SK-N-SH (cell line): ENCODE data around the gene WWOX.

Experiments used
- EP300 ChIP-seq, 2 experiments: IDR thresholded peaks; 2 replicates each; pipeline versions ENCODE4 v1.4.0 to v1.6.1; 2012; ENCODE audit warnings: borderline replicate concordance in 1 of 2, low read depth in 1 of 2, low read length in 1 of 2
- NRF1 ChIP-seq: IDR thresholded peaks from 2 replicates; pipeline ENCODE4 v1.6.1; 2012; ENCODE audit warnings: low read depth, mild to moderate bottlenecking, low read length
- SMC3 ChIP-seq: IDR thresholded peaks from 2 replicates; pipeline ENCODE4 v1.6.1; 2012; ENCODE audit warnings: low read depth, low read length, improper control_type of control experiment
- TAF1 ChIP-seq: IDR thresholded peaks from 2 replicates; pipeline ENCODE4 v1.6.1; 2012; ENCODE audit warnings: low read depth, mild to moderate bottlenecking, low read length, moderate library complexity, borderline replicate concordance
- TF ChIP-seq, protein P1 (sequence below): fragments of 200-600 bp; sonication (generic); IDR thresholded peaks from 2 replicates; pipeline ENCODE4 v1.6.1; 2017; ENCODE audit warnings: antibody characterized with exemption, mild to moderate bottlenecking, moderate library complexity
- TF ChIP-seq, protein P2 (sequence below): IDR thresholded peaks from 2 replicates; pipeline ENCODE4 v1.4.0; 2012; ENCODE audit warnings: low read depth
- TF ChIP-seq, protein P3 (sequence below): IDR thresholded peaks from 2 replicates; pipeline ENCODE4 v1.4.0; 2012; ENCODE audit warnings: low read depth, borderline replicate concordance
- TF ChIP-seq, protein P4 (sequence below): IDR thresholded peaks from 2 replicates; pipeline ENCODE4 v1.6.1; 2012; ENCODE audit warnings: mild to moderate bottlenecking, low read depth, low read length, moderate library complexity

DNA sequence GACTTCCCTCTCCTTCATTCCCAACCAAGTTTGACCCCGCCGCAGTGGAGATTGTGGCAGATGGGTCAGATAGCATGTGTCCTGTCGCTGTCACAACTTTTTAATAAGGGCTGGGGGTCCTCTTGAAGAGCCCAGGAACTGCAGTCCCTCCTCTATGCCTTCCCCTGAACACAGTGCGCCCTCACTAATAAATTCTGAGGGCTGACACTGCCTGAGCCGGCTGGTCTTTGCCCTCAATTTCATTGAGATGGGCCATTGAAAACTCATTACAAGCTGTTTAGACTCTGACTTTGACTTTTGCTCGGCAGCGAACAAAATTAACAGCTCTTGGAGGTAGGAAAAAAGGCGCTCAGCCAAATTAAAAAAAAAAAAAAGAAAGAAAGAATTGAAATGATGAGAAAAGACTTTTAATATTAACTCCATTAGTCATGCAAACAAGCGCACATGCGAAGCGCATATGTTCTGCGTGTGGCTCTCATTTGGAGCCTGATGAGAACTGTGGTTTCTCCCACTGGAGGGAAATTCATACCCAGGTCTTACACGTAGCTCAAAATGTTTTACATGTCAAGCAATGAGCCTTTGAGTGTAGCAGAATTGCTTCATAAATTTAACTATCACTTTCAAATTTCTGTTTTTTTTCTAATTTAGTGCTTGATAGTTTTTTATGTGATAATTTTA lies 704.7 kb downstream of the WWOX start:
- TF ChIP-seq, protein P1, sequence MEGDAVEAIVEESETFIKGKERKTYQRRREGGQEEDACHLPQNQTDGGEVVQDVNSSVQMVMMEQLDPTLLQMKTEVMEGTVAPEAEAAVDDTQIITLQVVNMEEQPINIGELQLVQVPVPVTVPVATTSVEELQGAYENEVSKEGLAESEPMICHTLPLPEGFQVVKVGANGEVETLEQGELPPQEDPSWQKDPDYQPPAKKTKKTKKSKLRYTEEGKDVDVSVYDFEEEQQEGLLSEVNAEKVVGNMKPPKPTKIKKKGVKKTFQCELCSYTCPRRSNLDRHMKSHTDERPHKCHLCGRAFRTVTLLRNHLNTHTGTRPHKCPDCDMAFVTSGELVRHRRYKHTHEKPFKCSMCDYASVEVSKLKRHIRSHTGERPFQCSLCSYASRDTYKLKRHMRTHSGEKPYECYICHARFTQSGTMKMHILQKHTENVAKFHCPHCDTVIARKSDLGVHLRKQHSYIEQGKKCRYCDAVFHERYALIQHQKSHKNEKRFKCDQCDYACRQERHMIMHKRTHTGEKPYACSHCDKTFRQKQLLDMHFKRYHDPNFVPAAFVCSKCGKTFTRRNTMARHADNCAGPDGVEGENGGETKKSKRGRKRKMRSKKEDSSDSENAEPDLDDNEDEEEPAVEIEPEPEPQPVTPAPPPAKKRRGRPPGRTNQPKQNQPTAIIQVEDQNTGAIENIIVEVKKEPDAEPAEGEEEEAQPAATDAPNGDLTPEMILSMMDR: no peak
- TF ChIP-seq, protein P2, sequence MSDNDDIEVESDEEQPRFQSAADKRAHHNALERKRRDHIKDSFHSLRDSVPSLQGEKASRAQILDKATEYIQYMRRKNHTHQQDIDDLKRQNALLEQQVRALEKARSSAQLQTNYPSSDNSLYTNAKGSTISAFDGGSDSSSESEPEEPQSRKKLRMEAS: no peak
- TF ChIP-seq, protein P3, sequence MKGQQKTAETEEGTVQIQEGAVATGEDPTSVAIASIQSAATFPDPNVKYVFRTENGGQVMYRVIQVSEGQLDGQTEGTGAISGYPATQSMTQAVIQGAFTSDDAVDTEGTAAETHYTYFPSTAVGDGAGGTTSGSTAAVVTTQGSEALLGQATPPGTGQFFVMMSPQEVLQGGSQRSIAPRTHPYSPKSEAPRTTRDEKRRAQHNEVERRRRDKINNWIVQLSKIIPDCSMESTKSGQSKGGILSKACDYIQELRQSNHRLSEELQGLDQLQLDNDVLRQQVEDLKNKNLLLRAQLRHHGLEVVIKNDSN: no peak
- TF ChIP-seq EP300 (IDR thresholded peaks at IDR 0.05; ENCODE audit: borderline replicate concordance in 1 of 2, low read depth in 1 of 2, low read length in 1 of 2) (no peak), SMC3 (no peak), TAF1 (no peak), NRF1 (no peak)
- TF ChIP-seq, protein P4, sequence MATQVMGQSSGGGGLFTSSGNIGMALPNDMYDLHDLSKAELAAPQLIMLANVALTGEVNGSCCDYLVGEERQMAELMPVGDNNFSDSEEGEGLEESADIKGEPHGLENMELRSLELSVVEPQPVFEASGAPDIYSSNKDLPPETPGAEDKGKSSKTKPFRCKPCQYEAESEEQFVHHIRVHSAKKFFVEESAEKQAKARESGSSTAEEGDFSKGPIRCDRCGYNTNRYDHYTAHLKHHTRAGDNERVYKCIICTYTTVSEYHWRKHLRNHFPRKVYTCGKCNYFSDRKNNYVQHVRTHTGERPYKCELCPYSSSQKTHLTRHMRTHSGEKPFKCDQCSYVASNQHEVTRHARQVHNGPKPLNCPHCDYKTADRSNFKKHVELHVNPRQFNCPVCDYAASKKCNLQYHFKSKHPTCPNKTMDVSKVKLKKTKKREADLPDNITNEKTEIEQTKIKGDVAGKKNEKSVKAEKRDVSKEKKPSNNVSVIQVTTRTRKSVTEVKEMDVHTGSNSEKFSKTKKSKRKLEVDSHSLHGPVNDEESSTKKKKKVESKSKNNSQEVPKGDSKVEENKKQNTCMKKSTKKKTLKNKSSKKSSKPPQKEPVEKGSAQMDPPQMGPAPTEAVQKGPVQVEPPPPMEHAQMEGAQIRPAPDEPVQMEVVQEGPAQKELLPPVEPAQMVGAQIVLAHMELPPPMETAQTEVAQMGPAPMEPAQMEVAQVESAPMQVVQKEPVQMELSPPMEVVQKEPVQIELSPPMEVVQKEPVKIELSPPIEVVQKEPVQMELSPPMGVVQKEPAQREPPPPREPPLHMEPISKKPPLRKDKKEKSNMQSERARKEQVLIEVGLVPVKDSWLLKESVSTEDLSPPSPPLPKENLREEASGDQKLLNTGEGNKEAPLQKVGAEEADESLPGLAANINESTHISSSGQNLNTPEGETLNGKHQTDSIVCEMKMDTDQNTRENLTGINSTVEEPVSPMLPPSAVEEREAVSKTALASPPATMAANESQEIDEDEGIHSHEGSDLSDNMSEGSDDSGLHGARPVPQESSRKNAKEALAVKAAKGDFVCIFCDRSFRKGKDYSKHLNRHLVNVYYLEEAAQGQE: no peak
